ENCODE data around the gene TOP3B. TPM values are rescaled to one million over a fixed set of nuclear protein-coding genes. Genes with fewer than 3 reads are reported as not detected.

TOP3B gene, protein sequence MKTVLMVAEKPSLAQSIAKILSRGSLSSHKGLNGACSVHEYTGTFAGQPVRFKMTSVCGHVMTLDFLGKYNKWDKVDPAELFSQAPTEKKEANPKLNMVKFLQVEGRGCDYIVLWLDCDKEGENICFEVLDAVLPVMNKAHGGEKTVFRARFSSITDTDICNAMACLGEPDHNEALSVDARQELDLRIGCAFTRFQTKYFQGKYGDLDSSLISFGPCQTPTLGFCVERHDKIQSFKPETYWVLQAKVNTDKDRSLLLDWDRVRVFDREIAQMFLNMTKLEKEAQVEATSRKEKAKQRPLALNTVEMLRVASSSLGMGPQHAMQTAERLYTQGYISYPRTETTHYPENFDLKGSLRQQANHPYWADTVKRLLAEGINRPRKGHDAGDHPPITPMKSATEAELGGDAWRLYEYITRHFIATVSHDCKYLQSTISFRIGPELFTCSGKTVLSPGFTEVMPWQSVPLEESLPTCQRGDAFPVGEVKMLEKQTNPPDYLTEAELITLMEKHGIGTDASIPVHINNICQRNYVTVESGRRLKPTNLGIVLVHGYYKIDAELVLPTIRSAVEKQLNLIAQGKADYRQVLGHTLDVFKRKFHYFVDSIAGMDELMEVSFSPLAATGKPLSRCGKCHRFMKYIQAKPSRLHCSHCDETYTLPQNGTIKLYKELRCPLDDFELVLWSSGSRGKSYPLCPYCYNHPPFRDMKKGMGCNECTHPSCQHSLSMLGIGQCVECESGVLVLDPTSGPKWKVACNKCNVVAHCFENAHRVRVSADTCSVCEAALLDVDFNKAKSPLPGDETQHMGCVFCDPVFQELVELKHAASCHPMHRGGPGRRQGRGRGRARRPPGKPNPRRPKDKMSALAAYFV
- total RNA-seq: 100 to 1,000 TPM in 1 of 4 donors, 10 to 100 TPM in 3; 28.2 to 113 (median 35.1) TPM

- peak within 1 kb of the TSS; percentile 68 for H3K27ac ChIP-seq
- peaks cover 9% of the 10 kb centered on the region for H3K36me3 ChIP-seq
- TF ChIP-seq EP300 (IDR thresholded peaks at IDR 0.05) (no peak), POLR2A (IDR thresholded peaks at IDR 0.05) (peak in 1 of 2 donors; percentile 13), CTCF (IDR thresholded peaks at IDR 0.05) (no peak), POLR2AphosphoS5 (IDR thresholded peaks at IDR 0.05) (peak in 2 of 3 donors; percentile 57 to 78)
- H3K9me3 ChIP-seq: no peaks in the 10 kb centered on the region
- H3K4me3 ChIP-seq: peak within 1 kb of the TSS; percentile 87
- peak; percentile 89 to 94 for DNase-seq (ENCODE audit: low spot score in 2 of 2)
- no peaks in the 10 kb centered on the region for H3K27me3 ChIP-seq
- WGBS: 0% methylated on average over 12 of the region's 54 CpGs
- peaks cover 19% of the 10 kb centered on the region for H3K4me1 ChIP-seq
Observed at GRCh38 chr22:21982338-21982965, at the start of gene TOP3B. TSS of gene TOP3B (minus strand) at chr22:21982787. CDS start at chr22:21975709, 7,078 bp downstream.

DNA sequence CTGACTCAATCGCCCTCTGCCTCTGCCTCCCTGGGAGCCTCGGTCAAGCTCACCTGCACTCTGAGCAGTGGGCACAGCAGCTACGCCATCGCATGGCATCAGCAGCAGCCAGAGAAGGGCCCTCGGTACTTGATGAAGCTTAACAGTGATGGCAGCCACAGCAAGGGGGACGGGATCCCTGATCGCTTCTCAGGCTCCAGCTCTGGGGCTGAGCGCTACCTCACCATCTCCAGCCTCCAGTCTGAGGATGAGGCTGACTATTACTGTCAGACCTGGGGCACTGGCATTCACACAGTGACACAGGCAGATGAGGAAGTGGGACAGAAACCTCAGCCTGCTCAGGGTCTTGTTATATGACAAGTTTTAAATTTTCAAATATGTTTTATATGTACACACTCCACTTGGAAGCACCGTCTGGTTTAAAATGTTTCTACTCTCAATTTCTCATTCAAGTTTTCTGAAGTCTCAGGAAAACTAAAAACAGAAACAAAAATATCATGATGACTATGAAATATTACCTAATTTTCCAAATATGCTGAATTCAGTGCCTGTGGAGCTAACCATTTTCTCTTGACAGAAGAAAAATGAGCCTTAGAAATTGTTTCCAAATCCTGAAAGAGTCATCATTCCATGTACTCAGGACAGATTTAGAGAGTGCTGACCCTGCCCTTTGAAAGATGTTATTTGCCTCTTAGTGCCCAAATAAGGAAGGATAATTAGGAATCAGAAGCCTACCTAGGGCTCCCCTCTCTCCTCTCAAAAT lies 48.8 kb upstream of the TOP3B start:
- peaks cover 3% of the 10 kb centered on the region for H3K27me3 ChIP-seq
- 65% methylated on average over 7 of the region's 9 CpGs for WGBS
- DNase-seq (ENCODE audit: low spot score in 2 of 2): no peak
- H3K9me3 ChIP-seq: no peaks in the 10 kb centered on the region
- no peak overlapping the region for H3K4me3 ChIP-seq
- no peaks in the 10 kb centered on the region for H3K36me3 ChIP-seq
- no peak overlapping the region for H3K27ac ChIP-seq
- H3K4me1 ChIP-seq: no peaks in the 10 kb centered on the region
- no peak for TF ChIP-seq POLR2A (IDR thresholded peaks at IDR 0.05)
- TF ChIP-seq EP300 (IDR thresholded peaks at IDR 0.05): no peak
- TF ChIP-seq CTCF (IDR thresholded peaks at IDR 0.05): no peak
- no peak for TF ChIP-seq POLR2AphosphoS5 (IDR thresholded peaks at IDR 0.05)

GRCh38 chr22:22030493-22031182 lies 48.1 kb upstream of the TOP3B start:
- Histone ChIP-seq H3K36me3 (no peaks in the 10 kb centered on the region), H3K4me3 (no peak overlapping the region), H3K27ac (no peak overlapping the region), H3K4me1 (no peaks in the 10 kb centered on the region), H3K27me3 (peaks cover 3% of the 10 kb centered on the region), H3K9me3 (no peaks in the 10 kb centered on the region)
- 73% methylated on average over 5 of the region's 7 CpGs for WGBS
- DNase-seq (ENCODE audit: low spot score in 2 of 2): no peak
- TF ChIP-seq CTCF (IDR thresholded peaks at IDR 0.05) (no peak), POLR2AphosphoS5 (IDR thresholded peaks at IDR 0.05) (no peak), EP300 (IDR thresholded peaks at IDR 0.05) (no peak), POLR2A (IDR thresholded peaks at IDR 0.05) (no peak)

DNA sequence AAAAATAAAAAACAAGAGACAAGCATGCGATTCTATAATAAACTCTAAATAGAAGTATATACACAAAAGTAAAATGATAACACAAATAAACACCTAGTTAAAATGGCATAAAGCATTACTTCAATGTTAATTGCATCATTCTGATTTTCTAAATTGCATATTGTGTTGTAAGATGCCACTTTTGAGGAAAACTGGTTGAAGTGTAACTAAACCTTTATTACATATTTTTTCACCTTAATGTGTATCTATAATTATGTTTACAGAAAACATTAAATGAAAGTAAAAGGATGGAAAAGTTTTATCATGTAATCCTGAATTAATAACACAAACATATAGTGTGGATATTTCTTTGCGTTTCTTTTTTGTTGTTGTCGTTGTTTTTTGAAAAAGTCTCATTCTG lies 45.4 kb upstream of the TOP3B start:
- peaks cover 2% of the 10 kb centered on the region for H3K27me3 ChIP-seq
- TF ChIP-seq CTCF (IDR thresholded peaks at IDR 0.05) (no peak), POLR2AphosphoS5 (IDR thresholded peaks at IDR 0.05) (no peak), EP300 (IDR thresholded peaks at IDR 0.05) (no peak), POLR2A (IDR thresholded peaks at IDR 0.05) (no peak)
- H3K27ac ChIP-seq: no peak overlapping the region
- 98% methylated on average over 3 of the region's 3 CpGs for WGBS
- no peak for DNase-seq (ENCODE audit: low spot score in 2 of 2)
- no peaks in the 10 kb centered on the region for H3K36me3 ChIP-seq
- H3K4me3 ChIP-seq: no peak overlapping the region
- no peaks in the 10 kb centered on the region for H3K4me1 ChIP-seq
- no peaks in the 10 kb centered on the region for H3K9me3 ChIP-seq
